Left renal cortex interstitium (tissue), 4 donors: ENCODE data around the gene P2RY1. TPM values are rescaled to one million over a fixed set of nuclear protein-coding genes. Genes with fewer than 3 reads are reported as not detected.
"Not testable (repeated sequence)": the region's sequence is repeated elsewhere in the genome, so short reads cannot be mapped to it uniquely, and the experiment has no call there.

Source experiments
- DNase-seq, 4 donors: peaks; one replicate each; pipeline ENCODE4 v3.0.0-alpha.2; 2013; ENCODE audit warnings: low read depth in 4 of 4, low spot score in 2 of 4, missing footprints in 1 of 4
- polyA plus RNA-seq, 4 donors: library from polyadenylated mRNA; unstranded; fragments of 120-200 nt; gene quantifications; one replicate each; pipeline ENCODE4 v1.2.1, GENCODE V29; 2013; ENCODE audit not compliant: insufficient read length in 4 of 4

Gene P2RY1
- polyA plus RNA-seq, 4 donors = 2.6 to 3.0 (median 2.9) TPM

DNA sequence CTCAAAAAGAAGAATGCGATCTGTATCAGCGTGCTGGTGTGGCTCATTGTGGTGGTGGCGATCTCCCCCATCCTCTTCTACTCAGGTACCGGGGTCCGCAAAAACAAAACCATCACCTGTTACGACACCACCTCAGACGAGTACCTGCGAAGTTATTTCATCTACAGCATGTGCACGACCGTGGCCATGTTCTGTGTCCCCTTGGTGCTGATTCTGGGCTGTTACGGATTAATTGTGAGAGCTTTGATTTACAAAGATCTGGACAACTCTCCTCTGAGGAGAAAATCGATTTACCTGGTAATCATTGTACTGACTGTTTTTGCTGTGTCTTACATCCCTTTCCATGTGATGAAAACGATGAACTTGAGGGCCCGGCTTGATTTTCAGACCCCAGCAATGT lies 1.3 kb downstream of the P2RY1 start:
- no peak for DNase-seq

DNA sequence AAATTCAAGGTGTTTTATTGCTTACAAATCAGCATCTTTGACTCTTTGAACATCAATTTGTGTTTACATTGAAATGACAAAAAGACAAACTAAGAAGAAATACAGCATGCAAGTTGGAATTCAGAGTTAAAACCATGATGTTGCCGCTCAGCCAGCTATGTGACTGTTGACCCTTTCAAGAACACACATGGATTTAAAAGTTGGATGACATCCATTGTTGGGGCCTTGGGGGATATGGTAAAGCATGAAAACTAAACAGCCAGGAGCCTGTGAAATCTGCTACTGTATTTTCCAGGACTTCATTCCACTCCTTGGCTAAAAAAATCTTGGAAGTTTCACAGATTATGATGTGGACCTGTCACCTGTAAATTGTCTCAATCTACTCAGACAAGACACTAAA lies 4.6 kb downstream of the P2RY1 start:
- DNase-seq = no peak

DNA sequence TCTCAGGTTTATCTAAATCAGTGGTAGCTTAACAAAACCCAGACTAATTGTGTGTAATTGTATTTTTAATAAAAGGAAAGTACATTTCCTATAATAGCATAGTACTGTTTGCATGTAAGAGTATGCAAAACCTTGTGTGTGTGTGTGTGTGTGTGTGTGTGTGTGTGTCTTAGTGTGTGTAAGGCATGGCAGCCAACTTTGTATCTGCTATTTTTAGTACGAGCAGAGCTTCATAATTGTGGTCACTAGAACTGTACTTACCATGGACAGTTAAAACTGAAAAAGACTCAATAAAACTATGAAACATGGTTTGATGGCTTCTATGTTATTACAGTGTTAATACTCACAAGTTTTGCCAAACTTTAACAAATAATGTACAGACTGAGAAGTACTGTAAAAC lies 6.2 kb downstream of the P2RY1 start:
- no peak for DNase-seq

DNA sequence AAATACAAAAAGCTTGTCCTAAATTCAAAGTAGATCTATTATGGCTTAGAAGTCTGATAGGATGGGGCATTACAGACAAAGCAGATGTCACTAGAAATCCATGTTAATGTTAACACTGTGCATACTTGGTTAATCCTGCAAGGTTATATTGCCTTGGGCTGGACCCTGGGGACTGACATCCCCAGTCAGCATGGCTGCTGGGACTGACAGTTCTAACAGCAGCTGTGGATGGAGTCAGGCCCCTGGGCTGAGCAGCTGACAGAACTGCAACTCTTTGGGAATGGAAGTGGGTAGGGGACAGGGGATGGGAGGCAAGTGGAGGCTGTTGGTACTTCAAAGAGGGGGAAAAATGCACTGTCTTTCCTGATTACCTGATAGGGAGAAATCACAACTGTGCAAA lies 7.5 kb downstream of the P2RY1 start:
- DNase-seq = no peak

DNA sequence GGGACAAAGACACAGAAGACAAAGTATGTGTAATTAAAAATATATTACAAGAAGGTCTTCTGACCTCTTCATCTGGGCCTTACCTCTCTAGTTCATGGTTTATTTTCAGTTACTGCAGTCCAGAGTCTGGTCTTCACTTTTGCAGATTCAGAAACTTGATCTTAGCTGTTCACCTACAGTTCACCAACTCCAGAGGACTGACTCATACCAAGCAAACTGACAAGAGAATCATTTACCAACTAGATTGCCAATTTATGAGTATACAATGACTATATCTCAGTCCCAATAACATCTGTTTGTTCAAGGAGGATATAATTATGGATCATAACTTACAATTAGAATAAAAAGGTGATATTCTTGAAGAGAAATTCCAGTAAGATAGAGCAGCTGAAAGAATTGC lies 9.0 kb downstream of the P2RY1 start:
- no peak for DNase-seq

DNA sequence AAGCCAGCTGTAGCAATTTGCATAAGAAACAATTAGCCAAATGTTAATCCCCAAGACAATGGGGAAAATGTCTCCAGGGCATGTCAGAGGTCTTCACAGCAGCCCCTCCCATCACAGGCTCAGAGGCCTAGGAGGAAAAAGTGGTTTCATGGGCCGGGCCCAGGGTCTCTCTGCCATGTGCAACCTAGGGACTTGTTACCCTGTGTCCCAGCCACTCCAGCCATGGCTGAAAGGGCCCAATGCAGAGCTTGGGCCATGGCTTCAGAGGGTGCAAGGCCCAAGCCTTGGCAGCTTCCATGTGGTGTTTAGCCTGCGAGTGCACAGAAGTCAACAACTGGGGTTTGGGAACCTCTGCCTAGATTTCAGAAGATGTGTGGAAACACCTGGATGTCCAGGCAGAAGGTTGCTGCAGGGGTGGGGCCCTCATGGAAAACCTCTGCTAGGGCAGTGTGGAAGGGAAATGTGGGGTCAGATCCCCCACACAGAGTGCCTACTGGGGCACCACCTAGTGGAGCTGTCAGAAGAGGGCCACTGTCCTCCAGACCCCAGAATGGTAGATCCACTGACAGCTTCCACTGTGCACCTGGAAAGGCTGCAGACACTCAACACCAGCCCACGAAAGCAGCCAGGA lies 11.8 kb downstream of the P2RY1 start:
- not testable (repeated sequence) for DNase-seq

DNA sequence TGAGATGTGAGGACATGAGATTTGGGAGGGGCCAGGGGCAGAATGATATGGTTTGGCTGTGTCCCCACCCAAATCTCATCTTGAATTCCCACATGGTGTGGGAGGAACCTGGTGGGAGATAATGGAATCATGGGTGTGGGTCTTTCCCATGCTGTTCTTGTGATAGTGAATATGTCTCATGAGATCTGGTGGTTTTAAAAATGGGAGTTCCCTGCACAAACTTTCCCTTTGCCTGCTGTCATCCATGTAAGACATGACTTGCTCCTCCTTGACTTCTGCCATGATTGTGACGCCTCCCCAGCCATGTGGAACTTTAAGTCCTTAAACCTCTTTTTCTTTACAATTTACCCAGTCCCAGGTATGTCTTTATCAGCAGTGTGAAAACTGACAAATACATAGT lies 12.7 kb downstream of the P2RY1 start:
- not testable (repeated sequence) for DNase-seq

DNA sequence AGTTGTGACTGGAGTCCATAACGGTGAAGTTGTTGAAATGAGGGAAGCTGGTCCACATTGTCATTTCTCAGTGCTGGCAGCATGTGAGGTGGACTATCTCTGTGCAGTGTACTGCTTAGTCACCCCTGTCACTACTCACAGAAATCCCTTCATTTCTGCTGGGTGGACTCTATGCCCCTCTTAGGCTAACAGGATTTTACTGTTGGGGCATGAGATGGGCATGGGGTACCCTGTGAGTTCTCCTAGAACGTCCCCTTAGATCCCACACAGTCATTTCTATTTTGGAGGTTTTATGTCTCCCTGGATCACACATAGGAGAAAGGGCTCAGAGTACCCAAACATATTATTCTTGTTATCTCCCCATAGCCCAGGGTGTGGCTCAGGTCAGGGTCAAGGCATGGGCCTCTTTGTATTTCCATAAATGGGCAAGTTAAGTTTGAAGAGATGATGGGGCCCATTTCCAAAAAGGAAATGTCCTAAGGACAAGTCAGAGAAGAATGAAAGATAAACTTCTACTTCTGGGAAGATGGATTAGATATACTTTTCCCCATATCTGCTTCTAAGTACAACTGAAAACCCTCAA lies 15.2 kb downstream of the P2RY1 start:
- DNase-seq = no peak

DNA sequence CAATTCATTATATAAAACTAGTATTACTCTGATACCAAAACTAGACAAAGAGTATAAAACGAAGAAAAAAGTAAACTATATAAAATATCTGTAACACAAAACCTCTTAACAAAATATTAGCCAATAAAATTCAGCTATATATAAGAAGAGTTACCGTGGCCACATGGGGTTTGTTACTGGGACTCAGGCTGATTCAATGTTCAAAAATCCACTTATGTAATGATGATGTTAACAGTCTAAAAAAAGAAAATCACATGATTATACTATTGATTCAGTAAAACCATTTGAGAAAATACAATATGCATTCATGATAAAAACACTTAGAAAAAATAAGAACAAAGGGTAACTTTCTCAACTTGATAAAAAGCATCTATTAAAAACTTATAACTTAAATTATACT lies 18.3 kb downstream of the P2RY1 start:
- no peak for DNase-seq

DNA sequence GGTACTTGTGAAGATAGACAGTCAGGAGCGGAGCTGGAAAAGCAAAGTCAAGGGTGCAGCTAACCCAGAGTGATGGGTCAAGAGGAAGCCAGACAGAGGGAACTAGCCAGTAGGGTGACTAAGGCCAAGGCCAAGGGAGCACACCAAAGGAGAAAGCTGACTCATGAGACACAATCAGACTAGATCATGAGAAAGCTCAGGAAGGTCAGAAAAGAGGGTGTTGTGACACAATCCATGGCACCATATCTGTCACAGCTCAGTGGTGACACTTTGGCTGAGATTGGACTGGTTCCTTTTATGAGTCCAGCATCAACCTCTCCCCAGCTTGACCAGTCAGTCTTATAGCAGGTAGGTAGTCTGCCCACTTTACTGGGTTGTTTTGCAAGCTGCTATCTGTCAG lies 22.2 kb downstream of the P2RY1 start:
- DNase-seq = no peak

DNA sequence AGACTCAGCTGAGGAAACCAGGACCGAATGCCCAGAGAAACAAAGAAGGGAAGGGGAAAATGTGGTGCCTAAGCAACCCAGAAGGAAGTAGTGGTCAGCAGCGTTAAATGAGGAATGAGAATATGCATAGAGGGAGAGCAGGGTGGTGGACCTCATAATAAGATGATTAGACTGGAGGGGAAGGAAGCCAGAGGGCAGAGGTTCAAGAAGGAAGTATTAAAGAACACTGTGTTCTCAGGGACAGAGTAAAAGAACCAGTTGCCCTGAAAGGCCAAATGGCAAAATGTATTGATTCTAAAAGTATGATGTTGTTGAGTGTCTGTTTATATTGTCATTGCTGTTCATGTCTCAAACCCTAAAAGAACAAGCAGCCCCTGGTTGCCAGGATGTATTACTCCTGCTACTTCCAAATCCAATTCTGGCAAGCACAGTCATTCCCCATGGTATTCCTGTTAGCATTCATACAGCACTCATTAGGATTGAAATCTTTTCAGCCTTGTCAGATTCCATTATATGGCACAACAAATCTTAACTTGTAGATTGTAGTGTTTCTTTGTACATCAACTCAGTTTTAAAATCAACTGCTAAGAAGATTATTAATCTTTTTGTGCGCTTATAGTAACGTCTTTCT lies 23.4 kb downstream of the P2RY1 start:
- DNase-seq = no peak

DNA sequence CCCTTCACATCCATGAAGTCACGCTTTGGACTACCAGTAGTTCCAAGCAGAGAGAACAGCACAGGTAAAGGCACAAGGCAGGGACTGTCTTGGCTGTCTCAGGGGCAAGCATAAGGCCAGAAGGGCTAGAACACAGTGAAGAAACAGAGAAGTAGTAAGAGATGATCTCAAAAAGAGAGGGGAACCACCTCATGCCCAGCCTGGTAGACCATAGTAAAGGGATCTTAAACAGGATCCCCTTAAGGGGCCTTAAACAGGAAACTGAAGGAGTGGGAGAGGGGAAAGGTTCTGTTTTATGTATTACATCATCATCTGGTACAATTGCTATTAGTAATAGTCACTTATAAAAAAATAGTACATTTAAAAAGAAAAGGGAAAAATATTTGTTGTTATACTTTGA lies 25.8 kb downstream of the P2RY1 start:
- no peak for DNase-seq

DNA sequence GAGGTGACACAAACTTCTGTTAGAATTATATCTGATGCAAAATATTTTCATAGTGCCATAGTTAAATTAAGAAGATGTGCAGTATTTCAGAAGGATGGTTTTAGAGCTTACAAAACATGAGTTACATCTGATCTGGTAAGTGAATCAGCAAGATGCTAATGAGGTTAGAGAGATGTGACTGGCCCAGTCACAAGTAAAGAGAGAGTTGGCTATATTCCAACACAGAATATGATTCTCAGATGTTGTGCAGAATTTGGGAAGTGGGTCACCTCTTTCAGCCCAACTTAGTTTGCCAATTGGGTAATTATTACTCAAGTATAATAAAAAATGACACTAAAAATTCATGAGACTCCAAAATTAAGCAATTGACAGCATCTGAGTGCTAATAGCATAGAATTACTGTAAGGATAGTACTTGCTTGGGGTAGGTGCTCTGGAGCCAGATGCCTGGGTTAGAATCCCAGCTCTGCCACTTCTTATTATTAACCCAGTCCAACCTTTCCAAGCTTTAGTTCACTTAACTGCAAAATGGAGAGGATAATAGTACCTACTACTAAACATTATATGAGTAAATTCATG lies 30.8 kb downstream of the P2RY1 start:
- DNase-seq = no peak

DNA sequence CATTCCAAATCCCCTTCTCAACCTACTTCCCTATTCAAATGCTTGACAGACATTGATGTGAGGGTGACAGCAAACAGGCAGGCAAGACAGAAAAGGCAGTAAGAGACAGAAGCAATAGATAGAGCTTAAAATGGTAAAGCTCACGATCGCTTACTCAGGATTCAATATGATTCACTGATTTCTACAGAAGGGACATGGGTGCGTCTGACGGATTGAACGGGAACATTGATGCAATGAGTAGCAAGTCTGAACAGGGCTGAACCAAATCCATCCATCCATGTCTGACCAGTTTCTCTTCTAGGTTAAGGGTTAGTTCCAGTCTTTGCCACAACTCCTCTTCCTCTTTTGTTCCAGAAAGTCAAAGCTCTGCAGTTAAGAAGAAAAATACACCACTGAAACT lies 35.1 kb downstream of the P2RY1 start:
- DNase-seq = no peak

DNA sequence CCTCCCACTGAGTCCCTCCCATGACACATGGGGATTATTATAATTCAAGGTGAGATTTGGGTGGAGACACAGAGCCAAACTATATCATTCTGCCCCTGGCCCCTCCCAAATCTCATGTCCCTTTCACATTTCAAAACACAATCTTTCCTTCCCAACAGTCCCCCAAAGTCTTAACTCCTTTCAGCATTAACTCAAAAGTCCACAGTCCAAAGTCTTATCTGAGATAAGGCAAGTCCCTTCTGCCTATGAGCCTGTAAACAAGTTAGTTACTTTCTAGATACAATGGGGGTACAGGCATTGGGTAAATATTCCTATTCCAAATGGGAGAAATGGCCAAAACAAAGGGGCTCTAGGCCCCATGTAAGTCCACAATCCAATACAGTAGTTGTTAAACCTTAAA lies 38.4 kb downstream of the P2RY1 start:
- DNase-seq = not testable (repeated sequence)

DNA sequence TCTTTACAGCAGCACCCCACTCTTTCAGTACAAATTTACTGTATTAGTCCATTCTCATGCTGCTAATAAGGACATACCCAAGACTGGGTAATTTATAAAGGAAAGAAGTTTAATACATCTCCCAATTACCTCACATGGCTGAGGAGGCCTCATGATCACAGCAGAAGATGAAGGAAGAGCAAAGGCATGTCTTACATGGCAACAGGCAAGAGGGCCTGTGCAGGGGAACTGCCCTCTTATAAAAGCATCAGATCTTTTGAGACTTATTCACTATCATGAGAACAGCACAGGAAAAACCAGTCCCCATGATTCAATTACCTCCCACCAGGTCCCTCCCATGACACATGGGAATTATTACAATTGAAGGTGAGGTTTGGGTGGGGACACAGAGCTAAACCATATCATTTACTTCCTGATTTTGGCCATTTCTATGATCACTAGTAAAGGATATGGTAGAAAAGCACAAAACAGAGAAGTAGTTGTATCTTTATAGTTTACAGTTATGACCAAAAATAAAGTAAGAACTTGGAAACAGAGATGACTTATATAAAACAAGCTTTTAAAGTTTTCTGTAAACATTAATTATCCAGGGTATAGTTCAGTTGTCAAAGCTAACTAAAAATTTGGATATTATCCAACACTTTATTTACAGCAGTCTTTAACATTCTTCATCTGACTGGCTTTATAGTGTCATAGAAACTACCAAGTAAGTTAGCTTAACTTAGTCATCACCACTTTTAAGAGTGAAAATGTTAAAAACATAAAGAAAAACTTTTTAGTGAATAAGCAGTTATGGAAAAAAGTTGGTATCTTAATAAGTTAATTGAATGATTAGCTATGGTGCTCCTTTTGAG lies 40.2 kb downstream of the P2RY1 start:
- no peak for DNase-seq

DNA sequence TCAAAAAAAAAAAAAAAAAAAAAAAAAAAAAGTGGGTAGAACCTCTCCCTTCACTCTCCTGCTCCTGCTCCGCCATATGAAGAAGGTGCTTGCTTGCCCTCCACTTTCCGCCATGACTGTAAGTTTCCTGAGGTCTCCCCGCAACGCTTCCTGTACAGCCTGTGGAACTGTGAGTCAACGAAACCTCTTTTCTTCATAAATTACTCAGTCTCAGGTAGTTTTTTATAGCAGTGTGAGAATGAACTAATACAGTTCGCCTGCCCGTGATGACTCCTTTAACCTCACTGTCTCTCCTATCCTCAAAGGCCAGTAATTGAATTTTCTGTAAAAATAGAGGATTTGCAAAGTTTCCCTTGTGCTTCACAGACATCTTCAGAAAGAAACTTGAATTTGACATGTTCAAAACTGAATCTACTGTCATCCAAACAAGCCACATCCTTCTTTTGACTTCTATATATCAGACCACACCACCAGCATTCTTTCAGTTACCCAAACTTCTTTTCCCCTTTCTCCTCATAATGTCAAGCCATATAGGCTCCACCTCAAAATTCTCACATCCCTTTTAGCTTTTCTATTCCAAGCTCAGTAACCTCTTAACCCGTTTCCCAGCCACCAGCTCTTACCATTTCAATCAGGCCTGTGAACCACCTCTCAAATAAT lies 44.3 kb downstream of the P2RY1 start:
- no peak for DNase-seq

DNA sequence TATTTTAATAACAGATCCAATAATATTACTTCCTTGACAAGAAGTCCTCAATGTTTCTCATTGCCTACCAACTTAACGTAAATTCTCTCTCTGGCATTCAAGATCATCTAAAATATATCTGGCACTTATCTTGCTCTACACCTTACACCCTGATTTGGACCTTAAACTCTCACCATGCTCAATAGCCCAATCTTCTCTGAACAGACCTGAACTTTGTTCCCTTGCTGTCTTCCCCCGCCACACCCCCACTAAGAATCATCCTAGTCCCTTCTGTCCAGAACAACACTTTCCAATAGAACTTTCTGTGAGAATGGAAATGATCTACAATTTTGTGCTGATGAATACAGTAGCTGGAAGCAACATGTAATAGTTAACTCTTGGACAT lies 44.9 kb downstream of the P2RY1 start:
- DNase-seq = no peak

DNA sequence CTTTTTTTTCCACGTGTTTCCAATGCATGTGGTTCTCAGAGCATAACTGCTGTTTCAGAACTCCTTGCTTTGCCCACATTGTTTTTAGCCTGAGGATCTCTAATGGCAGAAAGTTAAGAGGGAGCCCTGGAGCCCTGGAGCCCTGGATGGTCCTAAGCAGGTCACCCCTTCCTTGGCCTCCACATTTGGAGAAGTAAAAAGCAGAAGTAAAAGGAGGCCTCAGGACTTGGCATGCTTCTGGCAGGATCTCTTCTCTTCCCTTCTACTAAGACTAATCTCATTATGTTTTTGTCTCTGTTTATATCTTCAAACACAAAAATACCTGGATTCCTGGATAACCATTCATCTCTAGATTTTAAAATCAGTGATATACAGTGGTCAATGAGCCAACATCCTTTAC lies 50.1 kb downstream of the P2RY1 start:
- no peak for DNase-seq
